NK-92 (cell line): ENCODE results near the gene GNG14.
"Not testable (repeated sequence)": the region's sequence is repeated elsewhere in the genome, so short reads cannot be mapped to it uniquely, and the experiment has no call there.

Experiments
- DNase-seq: peaks from one replicate; lab custom pipeline; 2025; ENCODE audit not compliant: unreplicated experiment; lab: John Stamatoyannopoulos, UW

Gene GNG14

DNA sequence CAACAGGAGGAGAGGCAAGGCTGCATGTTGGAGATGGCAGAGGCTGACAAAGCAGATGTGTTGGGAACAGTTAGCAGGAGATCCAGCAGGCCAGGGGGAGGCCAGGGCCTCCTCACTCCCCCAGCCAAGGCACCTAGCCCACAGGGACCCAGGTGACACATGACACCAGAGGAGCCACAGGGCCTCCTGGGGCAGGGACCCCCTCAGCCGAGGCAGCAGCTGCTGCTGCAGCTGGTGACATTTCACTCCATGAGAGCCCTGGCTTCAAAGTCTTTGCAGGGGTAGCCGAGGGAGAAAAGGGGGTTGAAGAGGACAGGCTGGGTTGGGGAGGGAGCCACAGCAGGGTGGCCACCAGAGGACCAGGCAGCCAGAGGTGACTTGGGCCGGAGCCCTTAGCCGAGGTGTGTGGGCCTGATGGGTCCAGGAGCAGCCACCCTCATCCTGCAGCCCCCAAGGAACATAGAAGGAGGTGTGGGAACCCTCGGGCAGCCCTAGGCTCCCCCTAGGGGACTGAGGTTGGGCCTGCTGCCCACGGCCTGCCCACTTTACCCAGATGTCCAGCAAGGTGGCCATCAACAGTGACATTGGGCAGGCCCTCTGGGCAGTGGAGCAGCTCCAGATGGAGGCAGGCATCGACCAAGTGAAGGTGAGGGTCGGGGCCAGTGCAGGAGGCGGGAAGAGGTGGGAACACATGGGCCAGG is at the start of gene GNG14:
Gene GNG14, plus strand, starts transcription at position 503 of the 701 bp plus-strand sequence. Its CDS starts 51 bp downstream, at position 554.
- DNase-seq, result no peak

DNA sequence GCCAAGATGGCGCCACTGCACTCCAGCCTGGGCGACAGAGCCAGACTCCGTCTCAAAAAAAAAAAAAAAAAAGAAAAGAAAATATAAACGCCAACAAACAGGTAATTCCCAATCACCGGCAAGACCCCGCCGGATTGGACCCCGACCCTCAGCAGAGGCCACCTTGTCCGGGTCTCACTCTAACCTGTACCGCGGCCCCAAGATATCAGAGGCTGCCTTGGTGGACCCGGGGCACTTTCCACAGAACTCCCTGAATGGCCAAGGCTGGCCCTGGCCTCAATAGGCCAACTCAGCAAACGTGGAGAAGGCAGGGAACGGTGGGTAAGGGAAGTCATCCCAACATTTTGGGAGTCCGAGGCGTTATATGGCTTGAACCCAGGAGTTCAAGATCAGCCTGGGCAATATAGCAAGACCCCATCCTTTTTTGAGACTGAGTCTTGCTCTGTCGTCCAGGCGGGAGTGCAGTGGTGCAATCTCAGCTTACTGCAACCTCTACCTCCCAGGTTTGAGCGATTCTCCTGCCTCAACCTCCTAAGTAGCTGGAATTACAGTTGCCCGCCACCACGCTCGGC is 49.1 kb upstream of the GNG14 start:
- DNase-seq, result no peak

DNA sequence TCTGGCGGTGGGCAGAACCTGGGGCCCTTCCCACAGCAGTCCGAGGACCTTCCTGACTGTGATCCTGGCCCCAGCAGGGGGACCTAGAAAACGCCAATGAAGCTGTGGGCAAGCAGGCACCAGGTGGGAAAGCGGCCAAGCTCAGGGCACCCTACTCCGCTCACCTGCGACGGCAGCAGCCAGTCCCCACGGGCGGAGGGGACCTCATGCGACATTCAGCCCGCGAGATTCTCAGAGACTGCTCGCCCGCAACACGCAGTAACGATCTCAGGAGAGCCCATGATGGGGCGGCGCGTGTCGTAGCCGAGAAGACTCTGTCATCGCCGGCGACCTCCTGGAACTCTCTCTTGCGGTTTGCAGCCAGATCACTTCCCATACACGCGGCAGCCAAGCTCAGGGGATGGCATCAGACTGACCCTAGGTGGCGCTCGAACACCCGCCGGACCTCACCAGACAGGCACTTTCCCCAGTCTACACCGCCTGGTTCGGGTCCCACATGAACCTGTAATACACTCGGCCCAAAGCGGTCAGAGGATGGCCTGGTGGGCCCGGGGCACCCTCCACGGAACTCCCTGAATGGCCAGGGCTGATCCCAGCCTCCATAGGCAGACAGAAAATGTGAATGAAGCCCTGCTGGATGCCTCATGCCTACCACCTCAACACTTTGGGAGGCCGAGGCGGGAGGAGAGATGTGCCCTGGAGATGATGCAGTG is 47.7 kb upstream of the GNG14 start:
- DNase-seq, result no peak

DNA sequence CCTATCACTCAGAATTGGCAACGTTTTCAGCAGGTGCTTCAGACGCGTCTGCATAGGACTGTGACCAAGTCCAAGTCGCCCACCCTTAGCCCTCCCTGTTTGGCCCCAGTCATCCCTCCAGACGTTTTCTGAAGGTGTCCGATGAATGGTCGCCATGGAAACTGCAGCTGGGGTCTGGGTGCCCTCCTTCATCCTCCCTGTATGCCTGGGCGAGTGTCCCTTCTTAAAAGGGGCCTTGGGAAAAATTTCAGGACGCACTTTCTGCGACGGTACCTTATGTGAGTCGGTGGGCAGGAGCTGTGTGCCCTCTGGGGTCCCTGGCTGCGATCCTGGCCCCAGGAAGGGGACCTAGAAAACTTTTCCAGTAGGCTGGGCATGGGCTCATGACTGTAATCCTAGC is 46.3 kb upstream of the GNG14 start:
- DNase-seq, result no peak

DNA sequence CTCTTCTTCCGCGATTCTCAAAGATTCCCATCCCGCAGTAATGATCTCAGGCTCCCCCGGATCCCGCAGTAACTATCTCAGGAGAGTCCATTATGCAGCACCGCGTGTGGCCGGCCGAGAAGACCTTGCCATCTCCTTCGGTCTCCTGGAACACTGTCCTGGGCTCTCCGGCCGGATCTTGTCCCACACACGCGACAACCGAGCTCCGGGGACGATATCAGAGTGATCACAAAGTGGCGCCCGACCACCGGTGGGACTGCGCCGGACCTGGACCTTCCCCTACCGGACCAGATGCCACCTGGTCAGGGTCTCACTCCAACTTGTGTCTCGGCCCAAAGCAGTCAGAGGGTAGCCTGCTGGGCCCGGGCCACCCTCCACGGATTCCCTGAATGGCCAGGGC is 45.3 kb upstream of the GNG14 start:
- DNase-seq, result no peak

DNA sequence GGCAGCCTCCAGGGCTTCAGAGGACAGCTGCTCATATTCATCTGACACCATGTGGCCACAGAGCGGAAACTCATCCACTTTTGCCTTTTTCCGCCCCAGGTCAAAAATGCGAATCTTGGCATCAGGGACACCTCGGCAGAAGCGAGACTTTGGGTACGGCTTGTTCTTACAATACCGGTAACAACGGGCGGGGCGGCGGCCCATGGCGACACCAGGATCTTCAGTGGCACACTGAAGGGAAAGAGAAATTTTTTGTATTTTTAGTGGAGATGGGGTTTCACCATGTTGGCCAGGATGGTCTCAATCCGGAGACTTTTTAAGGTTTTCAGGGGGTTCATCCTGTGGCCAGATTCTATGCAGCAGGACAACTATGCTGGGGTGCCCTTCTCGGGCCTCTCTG is 44.1 kb upstream of the GNG14 start:
- DNase-seq, result not testable (repeated sequence)

DNA sequence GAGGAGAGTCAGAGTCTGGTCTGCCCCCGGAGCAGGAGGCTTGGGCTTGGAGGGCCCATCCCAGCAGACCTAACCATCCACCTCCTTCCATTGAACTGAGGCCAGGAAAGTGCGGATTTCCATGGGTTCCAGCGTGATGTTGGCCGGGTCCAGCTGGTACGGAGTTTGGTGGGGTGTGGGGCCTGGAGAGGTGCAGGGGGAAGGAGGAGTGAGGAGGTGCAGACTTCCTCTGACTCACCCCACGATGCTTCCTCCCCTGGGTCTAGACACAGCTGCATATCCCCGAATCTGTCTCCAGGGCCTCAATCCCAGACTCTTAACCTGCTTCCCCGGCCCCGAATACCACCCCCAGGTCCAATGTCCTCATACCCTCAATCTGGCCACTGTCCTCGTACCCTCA is 41.2 kb upstream of the GNG14 start:
- DNase-seq, result no peak

DNA sequence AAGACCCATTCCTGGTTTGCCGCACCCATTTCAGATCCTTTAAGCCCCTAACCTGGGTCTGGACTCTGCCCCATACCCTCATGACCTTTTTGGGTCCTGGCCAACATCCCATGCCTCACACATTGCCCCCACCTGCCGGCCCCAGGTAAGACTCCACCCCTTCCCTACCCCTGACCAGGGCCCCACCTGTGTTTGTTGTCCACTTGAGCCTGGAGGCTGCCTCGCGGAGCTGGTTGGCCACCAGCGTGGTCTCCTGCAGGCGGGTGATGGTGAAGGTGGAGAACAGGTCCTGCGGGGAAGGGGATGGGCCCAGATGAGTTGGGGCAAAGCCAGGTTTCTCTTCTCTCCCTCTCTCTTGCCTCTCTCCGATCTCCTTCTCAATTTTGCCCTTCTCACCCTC is 40.8 kb upstream of the GNG14 start:
- DNase-seq, result no peak

DNA sequence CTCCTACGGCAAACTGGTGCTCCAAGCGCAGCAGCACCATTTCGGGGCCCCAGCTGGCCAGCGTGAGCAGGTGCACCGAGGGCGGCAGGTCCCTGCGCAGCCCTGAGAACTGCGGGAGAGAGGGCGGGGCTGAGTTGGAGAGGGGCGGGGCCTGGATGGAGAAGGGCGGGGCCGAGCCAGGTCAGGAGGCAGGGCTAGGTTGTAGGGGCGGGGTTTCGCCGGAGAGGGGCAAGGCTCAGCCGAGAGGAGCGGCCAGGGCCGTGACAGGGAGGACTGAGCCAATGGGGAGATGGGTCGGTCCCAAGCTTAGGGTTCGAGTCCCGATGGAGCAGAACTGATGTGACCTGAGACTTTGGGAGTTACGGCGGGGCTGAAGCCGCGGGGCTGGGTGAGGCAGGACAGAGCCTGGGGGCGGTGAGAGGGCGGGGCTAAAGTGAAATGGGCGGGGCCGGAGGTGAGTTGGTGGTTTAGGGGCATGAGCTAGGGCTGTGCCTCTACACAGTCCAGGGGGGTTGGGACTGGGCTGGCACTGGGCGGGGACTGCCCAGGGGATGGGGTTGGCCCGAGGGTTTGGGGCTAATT is 40.2 kb upstream of the GNG14 start:
- no peak for DNase-seq

DNA sequence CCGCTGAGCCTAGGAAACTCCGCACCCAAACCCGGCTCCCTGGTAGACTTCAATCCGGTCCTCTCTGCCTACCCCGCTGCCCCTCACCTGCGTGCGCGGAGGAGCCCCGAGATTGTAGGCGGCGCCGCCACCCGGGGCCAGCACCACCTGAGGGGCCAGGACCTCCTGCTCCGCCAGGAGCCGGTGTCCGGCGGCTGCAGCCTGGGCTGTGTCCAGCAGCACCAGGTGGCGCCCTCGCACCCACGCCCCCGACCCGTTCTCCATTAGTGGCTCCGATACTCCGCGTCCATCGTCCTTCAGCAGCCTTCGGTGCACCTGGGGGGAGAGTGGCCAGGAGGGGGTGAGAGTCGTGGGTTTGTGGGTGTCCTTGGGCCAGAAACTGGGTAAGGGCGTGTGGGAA is 39.7 kb upstream of the GNG14 start:
- DNase-seq, result no peak

DNA sequence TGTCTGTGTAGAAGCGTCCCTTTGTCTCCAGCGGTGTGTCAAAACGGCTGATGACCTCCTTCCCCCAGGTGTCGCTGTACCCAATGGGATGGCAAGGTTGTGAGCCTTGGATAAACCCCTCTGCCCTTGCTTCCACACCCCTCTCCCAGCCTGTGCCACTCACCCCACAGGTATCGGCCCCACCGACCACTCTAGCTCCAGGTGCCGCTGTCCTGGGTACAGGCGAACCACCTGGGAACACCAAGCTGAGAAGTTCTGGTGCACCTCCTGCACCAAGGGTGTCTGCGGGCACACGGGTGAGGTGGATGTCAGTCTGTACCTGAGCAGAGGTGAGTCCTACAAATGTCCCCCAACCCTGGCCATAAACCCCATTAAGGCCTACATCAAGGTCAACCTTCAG is 37.9 kb upstream of the GNG14 start:
- no peak for DNase-seq

DNA sequence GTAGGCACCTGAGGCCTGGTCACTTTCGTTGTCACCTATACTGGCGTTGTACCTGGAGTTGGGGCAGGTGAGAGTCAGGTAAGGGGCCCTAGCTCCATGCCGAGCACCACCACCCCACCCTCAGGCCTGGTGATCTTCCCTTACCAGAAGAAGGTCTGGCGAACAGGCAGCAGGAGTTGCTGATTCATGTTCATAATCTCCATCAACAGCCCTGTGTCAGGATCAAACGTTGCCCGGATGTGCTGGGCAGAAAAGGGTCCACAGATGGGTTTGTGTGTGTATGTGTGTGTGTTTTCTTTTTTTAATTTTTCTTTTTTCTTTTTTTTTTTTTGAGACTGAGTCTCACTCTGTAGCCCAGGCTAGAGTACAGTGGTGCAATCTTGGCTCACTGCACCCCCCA is 35.6 kb upstream of the GNG14 start:
- no peak for DNase-seq

DNA sequence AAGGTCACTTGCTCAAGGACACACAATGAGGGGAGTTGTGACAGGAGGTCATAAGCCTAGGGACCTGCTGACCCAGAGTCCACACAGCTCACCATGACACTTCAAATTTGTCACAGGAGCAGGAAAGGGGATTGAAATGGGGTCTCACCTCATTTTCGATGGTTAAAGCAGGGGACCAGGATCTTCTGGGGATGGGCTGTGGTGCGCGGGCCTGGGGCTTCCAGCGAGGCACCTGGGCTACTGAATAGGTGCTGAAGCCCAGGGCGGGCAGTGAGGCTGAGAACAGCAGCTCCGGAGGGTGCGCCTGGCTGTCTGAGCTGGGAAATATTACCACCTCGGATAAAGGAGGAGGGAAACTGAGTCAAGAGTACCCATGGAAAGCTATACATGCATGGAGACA is 32.3 kb upstream of the GNG14 start:
- no peak for DNase-seq

DNA sequence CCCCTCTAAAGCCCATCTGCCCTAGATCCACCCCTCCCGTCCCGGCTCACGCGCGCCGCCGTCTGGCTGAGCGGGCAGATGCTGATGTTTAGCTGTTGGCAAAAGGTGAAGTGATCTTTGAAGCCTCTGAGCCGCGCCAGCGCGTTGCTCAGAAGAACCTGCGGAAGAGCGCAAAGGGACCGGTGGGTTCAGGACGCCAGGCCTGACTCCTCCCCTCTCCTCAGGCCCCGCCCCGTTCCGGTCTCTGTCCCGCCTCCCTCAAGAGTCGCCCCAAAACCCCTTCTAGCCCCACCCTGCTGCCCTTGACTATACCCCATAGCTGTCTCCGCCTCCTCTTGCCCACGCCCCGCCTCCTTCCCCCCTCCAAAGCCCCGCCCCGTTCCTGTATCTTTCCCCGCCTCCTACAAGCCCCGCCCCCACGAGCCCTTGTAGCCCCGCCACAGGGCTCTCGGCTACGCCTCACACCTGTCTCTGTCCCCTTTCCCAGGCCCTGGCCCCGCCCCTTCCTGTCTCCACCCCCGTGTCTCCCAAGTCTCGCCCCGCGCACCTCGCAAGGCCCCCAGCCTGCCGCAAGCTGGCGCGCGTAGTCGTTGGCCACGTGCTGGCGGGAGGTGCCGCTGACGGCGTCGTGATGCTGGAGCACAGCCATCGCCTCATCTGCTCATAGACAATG is 30.8 kb upstream of the GNG14 start:
- DNase-seq, result no peak

DNA sequence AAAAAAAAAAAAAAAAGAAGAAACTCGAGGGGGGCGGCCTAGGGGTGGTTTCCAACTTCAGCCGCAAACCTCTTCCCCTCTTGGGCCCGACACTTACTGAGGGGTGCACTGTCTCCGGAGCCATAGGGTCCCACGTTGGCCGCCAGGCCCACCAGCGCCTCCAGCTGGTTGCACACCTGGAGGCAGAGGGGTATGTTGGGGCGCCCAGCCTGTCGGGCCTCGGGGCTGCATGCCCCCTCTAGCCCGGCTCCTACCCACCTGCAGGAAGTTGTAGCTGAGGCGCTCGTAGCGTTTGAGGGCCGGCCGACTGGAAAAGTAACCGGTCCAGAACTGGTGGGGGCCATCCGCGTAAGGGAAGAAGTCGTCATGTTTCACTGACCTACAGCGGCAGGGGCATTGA is 29.8 kb upstream of the GNG14 start:
- DNase-seq, result no peak

DNA sequence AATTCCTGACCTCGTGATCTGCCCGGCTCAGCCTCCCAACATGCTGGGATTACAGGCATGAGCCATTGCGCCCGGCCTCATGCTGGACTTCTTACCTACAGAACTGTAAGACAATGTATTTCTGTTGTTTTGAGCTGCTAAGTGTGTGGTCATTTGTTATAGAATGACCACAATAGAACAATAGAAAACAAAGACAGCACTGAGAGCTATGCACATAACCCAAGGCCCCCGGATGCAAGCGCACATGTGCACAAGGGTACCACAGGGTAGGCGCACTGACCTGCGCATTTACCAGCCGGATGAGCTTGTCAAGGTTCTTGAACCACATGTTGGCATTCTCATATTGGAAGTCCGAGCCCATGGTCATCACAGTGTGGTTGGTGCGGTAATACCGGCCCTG is 26.8 kb upstream of the GNG14 start:
- DNase-seq, result no peak

DNA sequence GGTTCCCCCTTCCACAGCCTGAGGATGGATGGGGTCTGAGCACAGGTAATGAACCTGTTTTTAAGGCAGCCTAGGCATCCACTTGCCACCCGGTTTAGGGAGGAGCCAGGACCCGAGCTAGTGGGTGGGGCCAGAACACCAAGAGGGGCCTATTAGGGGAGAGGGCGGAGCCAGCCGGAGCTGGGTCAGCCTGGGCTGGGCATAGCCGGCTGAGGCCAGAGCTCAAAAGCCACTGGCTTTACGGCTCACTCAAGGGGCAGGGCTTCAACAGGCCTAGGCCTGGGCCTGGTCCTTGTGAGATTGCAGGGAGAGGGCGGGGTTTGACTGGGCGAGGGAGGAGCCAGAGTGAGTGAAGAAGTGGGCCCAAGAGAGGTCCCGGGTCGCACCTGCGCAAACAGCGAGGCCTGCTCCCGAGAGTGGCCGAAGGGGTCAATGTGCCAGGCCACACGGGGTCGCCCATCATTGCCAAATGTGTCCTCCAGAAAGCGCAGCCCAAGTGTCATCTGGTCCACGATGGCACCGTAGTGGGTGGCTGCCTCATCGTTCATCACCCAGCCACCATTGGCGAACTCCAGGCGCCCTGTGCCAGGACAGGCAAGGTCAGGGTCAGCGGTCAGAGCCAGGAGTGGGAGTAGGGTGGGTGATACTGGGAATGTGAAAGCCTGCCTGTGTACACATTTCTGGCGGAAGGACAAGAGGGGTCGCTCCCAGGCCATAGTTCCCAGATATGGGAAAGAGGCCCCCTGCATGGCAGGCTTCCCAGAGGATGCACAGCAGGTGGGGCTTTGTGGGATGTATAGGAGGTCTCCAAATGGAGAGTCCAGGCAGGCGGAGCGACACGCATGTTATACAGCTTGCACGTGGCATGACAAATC is 23.2 kb upstream of the GNG14 start:
- DNase-seq, result no peak

DNA sequence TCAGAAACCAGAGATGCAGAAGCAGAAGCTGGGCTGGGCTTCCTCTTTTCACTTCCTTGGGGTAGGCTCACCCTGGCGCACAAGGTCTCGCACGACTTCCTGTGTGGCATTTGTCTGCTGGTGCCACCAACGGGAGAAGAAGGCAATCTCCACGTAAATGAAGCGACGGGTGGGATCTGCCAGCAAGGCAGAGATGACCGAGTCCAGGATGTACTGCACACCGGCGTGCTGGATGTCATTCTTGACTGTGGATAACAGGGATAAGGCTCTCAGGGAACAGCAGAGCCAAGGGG is 22.6 kb upstream of the GNG14 start:
- DNase-seq, result no peak

DNA sequence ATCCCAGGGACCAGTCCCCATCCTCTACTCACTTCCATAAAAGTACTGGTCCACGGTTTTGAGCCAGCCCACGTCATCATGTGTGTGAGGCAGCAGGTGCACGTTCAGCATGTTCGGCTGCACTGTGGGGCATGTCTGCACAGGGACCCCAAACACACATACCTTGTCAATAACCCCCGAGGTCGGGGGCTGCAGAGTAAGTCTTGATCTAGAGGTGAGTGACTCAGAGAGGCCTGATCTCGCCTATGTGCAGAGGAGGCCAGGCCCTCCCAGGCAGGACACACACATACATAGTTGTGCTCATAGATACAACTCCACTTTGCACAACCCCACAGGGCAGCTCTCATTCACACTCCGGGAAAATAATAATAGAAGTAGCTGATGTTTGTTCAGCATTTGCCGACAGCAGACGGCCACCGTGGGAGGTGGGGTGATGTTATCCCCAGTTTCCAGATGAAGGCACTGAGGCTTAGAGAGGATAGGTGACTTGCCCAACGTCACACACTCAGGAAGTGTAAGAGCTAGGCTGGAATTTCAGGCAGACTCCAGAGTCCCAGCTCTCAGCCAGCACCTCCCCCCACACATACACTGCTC is 22.0 kb upstream of the GNG14 start:
- no peak for DNase-seq

DNA sequence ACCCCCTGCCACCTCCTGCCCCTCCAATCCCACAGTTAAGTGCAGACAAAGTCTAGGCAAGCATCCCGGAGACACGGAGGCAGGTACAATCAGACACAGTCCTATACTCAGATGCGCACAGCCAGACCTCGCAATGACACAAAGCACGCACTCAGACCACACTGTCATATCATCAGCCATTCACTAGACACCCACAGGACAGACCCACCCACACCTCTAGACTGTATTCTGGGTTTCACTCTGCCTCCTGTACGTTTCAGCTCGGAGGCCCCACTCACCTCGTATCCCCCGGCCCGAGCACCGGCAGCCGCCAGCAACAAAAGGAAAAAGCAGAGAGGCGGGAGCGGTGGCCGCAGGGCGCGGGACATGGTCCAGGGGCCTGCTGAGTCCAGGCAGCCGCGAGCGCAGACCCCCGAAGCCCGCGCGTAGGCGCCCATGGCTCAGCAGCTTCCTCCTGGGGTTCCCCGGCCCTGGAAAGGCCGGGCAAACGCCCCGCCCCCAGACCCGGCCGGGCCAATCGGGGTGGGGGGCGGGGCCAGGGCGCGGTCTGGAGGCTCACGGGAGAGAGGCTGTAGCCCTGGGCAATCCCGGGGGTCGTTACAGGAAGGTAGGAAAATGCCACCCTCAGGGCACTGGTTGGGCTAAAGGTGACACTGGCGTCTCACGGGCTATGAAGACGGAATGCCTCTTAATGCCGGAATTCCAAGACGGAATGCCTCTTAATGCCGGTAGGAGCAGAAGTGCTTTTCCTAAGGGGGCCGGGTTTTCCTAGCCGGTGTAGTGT is 21.3 kb upstream of the GNG14 start, which contains the start of the genes MAN2B1 and WDR83:
Gene MAN2B1, minus strand, starts transcription at position 478 of the 784 bp plus-strand sequence. Its CDS starts 41 bp downstream, at position 437.
Gene WDR83, plus strand, starts transcription at position 543 of the 784 bp plus-strand sequence. CDS start 2,984 bp downstream, outside the sequence.
- no peak for DNase-seq
